OCI-LY1 (cell line): Measurements from ENCODE around the gene NUDC.

Source experiments
- CTCF ChIP-seq: fragments of 200-600 bp; sonication (generic), shearing (Covaris generic); IDR thresholded peaks from 2 replicates; pipeline ENCODE4 v1.5.1; 2017; ENCODE audit warnings: mild to moderate bottlenecking, antibody characterized with exemption, low read length, moderate library complexity, mixed read lengths
- EZH2 ChIP-seq: fragments of 200-600 bp; sonication (generic), shearing (Covaris generic); IDR thresholded peaks from 2 replicates; pipeline ENCODE4 v1.8.0; 2017; ENCODE audit warnings: borderline replicate concordance, mixed run types, mild to moderate bottlenecking, antibody characterized with exemption, low read length, moderate library complexity, mixed read lengths

GRCh38 chr1:26894263-26894662, 27.3 kb upstream of the NUDC start:
- TF ChIP-seq CTCF = no peak
- TF ChIP-seq EZH2 = no peak
